HEK293 (cell line): Measurements from ENCODE around the gene PSEN2.

Source experiments
- CTCF ChIA-PET: fragments of 350-600 bp; formaldehyde crosslinking; extraction: SDS; loops from one replicate; lab custom pipeline; 2021; ENCODE audit warnings: antibody characterized with exemption; lab: Yijun Ruan, JAX
- POLR2A ChIA-PET: fragments of 300-600 bp; formaldehyde crosslinking; extraction: SDS; loops from one replicate; lab custom pipeline; 2020; ENCODE audit warnings: antibody characterized with exemption, inconsistent platforms; lab: Yijun Ruan, JAX
- H3K27ac ChIP-seq: fragments of 200-500 bp; sonication (Bioruptor generic); 2 replicates; pipeline ENCODE4 v1.5.1; 2014; ENCODE audit warnings: low read depth, low read length, control low read depth, inconsistent platforms; ENCODE audit errors: extremely low read depth
- H3K36me3 ChIP-seq, 2 experiments: fragments of 200-500 bp in 1 of 2; sonication (Bioruptor generic) in 1 of 2; 1 replicate in 1 of 2; 2 replicates in 1 of 2; pipeline ENCODE4 v1.5.1; 2014 to 2017; ENCODE audit warnings: inconsistent platforms in 2 of 2, low read length in 2 of 2; ENCODE audit not compliant: control insufficient read depth in 2 of 2, insufficient read depth in 1 of 2
- H3K4me1 ChIP-seq: fragments of 200-500 bp; sonication (Bioruptor generic); 2 replicates; pipeline ENCODE4 v1.5.1; 2014; ENCODE audit warnings: mild to moderate bottlenecking, low read length, inconsistent platforms; ENCODE audit not compliant: control insufficient read depth, insufficient read depth
- H3K4me3 ChIP-seq: 2 replicates; pipeline ENCODE4 v1.5.1; 2011; ENCODE audit warnings: low read depth, mild to moderate bottlenecking, control low read depth, low read length, moderate library complexity
- H3K9me3 ChIP-seq: fragments of 200-500 bp; sonication (Bioruptor generic); 2 replicates; pipeline ENCODE4 v1.5.1; 2014; ENCODE audit warnings: low read depth, low read length, inconsistent platforms; ENCODE audit not compliant: control insufficient read depth, insufficient read depth
- EGR2 ChIP-seq: fragments of 450-650 bp; formaldehyde crosslinking; IDR thresholded peaks from 2 replicates; pipeline ENCODE4 v1.5.1; 2016; ENCODE audit warnings: low read depth, missing biosample characterization, missing genetic modification characterization
- GFI1B ChIP-seq: fragments of 450-650 bp; formaldehyde crosslinking; IDR thresholded peaks from 2 replicates; pipeline ENCODE4 v1.5.1; 2016; ENCODE audit warnings: missing biosample characterization, missing genetic modification characterization
- GLI4 ChIP-seq: fragments of 450-650 bp; formaldehyde crosslinking; IDR thresholded peaks from 2 replicates; pipeline ENCODE4 v1.5.1; 2016; ENCODE audit warnings: missing biosample characterization, missing genetic modification characterization
- HOXA7 ChIP-seq: sonication (generic); formaldehyde crosslinking; IDR thresholded peaks from 2 replicates; pipeline ENCODE4 v1.8.1; 2022; ENCODE audit warnings: missing genetic modification reagents, borderline replicate concordance
- HOXC10 ChIP-seq: sonication (generic); formaldehyde crosslinking; IDR thresholded peaks from 2 replicates; pipeline ENCODE4 v1.8.1; 2023; ENCODE audit warnings: mild to moderate bottlenecking, missing genetic modification reagents
- PRDM1 ChIP-seq: fragments of 450-650 bp; formaldehyde crosslinking; IDR thresholded peaks from 2 replicates; pipeline ENCODE4; 2016; ENCODE audit warnings: missing biosample characterization, missing genetic modification characterization
- RBAK ChIP-seq: fragments of 450-650 bp; formaldehyde crosslinking; IDR thresholded peaks from 2 replicates; pipeline ENCODE4 v1.5.1; 2016; ENCODE audit warnings: missing biosample characterization, missing genetic modification characterization
- ZBTB17 ChIP-seq: fragments of 450-650 bp; formaldehyde crosslinking; IDR thresholded peaks from 2 replicates; pipeline ENCODE4 v1.5.1; 2016; ENCODE audit warnings: missing biosample characterization, missing genetic modification characterization
- ZBTB8A ChIP-seq: fragments of 450-650 bp; formaldehyde crosslinking; IDR thresholded peaks from 2 replicates; pipeline ENCODE4 v1.5.1; 2016; ENCODE audit warnings: missing biosample characterization, missing genetic modification characterization
- ZEB2 ChIP-seq: fragments of 450-650 bp; formaldehyde crosslinking; IDR thresholded peaks from 2 replicates; pipeline ENCODE4 v1.5.1; 2016; ENCODE audit warnings: missing biosample characterization, missing genetic modification characterization
- ZNF138 ChIP-seq: fragments of 450-650 bp; formaldehyde crosslinking; IDR thresholded peaks from 2 replicates; pipeline ENCODE4 v1.5.1; 2016; ENCODE audit warnings: missing biosample characterization, missing genetic modification characterization, borderline replicate concordance
- ZNF184 ChIP-seq: fragments of 450-650 bp; IDR thresholded peaks from 2 replicates; pipeline ENCODE4 v1.5.1; 2018; ENCODE audit warnings: missing biosample characterization, mild to moderate bottlenecking, missing genetic modification characterization
- ZNF211 ChIP-seq: fragments of 450-650 bp; formaldehyde crosslinking; IDR thresholded peaks from 2 replicates; pipeline ENCODE4 v1.5.1; 2016; ENCODE audit warnings: low read depth, missing biosample characterization, missing genetic modification characterization
- ZNF24 ChIP-seq: fragments of 450-650 bp; formaldehyde crosslinking; IDR thresholded peaks from 2 replicates; pipeline ENCODE4 v1.5.1; 2016; ENCODE audit warnings: missing biosample characterization, missing genetic modification characterization
- ZNF248 ChIP-seq: fragments of 450-650 bp; formaldehyde crosslinking; IDR thresholded peaks from 2 replicates; pipeline ENCODE4 v1.5.1; 2017; ENCODE audit warnings: missing biosample characterization, missing genetic modification characterization
- ZNF335 ChIP-seq: fragments of 450-650 bp; formaldehyde crosslinking; conservative IDR thresholded peaks from 2 replicates; pipeline ENCODE4 v1.5.1; 2016; ENCODE audit warnings: missing biosample characterization, missing genetic modification characterization
- ZNF341 ChIP-seq: fragments of 450-650 bp; formaldehyde crosslinking; IDR thresholded peaks from 2 replicates; pipeline ENCODE4; 2016; ENCODE audit warnings: low read depth, missing biosample characterization, missing genetic modification characterization
- ZNF501 ChIP-seq: fragments of 450-650 bp; formaldehyde crosslinking; IDR thresholded peaks from 2 replicates; pipeline ENCODE4 v1.5.1; 2016; ENCODE audit warnings: missing biosample characterization, missing genetic modification characterization
- ZNF560 ChIP-seq: fragments of 450-650 bp; formaldehyde crosslinking; IDR thresholded peaks from 2 replicates; pipeline ENCODE4 v1.5.1; 2017; ENCODE audit warnings: missing biosample characterization, missing genetic modification characterization, borderline replicate concordance
- TF ChIP-seq, protein P1 (sequence below): fragments of 450-650 bp; formaldehyde crosslinking; IDR thresholded peaks from 2 replicates; pipeline ENCODE4 v1.5.1; 2017; ENCODE audit warnings: missing biosample characterization, missing genetic modification characterization
- TF ChIP-seq, protein P2 (sequence below): fragments of 450-650 bp; formaldehyde crosslinking; IDR thresholded peaks from 2 replicates; pipeline ENCODE4 v1.5.1; 2016; ENCODE audit warnings: missing biosample characterization, missing genetic modification characterization
- TF ChIP-seq, protein P3 (sequence below): fragments of 450-650 bp; formaldehyde crosslinking; IDR thresholded peaks from 2 replicates; pipeline ENCODE4 v1.5.1; 2017; ENCODE audit warnings: missing biosample characterization, missing genetic modification characterization

The PSEN2 gene

DNA sequence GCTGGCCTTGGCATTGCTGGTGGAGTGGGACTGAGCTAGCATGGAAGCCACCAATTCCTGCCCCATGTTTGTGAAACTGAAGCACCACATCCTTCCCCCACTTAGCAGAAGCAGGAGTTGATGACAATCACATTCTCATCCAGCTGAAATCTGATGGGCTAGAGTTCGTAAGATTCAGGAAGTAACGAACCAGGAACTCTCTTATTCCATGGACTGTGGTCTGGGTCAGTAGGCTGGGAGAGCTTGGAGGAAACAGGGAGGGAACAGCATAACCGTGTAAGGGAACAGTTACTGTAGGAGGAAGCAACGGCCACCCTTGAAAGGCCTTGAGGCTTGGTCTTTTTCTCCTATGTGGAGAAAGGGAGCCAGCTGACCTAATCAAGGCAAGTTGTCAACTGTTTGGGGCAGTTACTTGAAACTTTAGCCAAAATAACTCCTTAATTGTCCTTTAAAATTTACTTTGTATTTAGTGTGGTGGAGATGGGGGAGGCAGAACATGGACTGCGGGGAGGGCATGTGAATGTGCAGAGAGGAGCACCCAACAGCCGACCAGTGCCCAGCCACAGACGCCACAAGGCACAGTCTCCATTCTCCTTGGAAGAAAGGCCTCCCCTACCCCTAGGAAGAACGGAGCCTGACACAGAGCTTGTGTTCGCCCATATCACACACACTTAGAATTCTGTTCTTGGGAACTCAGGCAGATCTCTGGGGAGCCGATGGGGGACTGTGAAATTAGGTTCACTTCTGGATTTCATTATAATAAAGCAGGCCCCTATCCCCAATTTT lies 67.7 kb downstream of the PSEN2 start:
- TF ChIP-seq ZNF560 (tag by site-specific recombination) (no peak), ZNF335 (peak; percentile 45; the same call in 1 of the 2 replicates), ZNF341 (tag by site-specific recombination) (peak; percentile 35; the same call in 1 of the 2 replicates), RBAK (tag by site-specific recombination) (no peak)
- TF ChIP-seq, protein P1, sequence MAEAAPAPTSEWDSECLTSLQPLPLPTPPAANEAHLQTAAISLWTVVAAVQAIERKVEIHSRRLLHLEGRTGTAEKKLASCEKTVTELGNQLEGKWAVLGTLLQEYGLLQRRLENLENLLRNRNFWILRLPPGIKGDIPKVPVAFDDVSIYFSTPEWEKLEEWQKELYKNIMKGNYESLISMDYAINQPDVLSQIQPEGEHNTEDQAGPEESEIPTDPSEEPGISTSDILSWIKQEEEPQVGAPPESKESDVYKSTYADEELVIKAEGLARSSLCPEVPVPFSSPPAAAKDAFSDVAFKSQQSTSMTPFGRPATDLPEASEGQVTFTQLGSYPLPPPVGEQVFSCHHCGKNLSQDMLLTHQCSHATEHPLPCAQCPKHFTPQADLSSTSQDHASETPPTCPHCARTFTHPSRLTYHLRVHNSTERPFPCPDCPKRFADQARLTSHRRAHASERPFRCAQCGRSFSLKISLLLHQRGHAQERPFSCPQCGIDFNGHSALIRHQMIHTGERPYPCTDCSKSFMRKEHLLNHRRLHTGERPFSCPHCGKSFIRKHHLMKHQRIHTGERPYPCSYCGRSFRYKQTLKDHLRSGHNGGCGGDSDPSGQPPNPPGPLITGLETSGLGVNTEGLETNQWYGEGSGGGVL (tag by site-specific recombination): 0 out of 2 replicates have a peak, but pooled peaks have one; percentile 9
- H3K36me3 ChIP-seq: no peaks in the 10 kb centered on the region; a peak in 1 of 3 replicates
- H3K27ac ChIP-seq: no peak overlapping the region
- ChIA-PET CTCF (interaction anchor here (0.5 to 1.4 kb wide), 3 partner anchors 24 to 330 kb away, joined by 3 to 4 read pairs (median 3); no protein-coding TSS in a partner anchor), POLR2A (interaction anchor here (0.6 to 1.2 kb wide), 6 partner anchors 7 to 293 kb away, joined by 3 to 9 read pairs (median 4); no protein-coding TSS in a partner anchor)
- no peaks in the 10 kb centered on the region for H3K9me3 ChIP-seq
- no peak overlapping the region for H3K4me3 ChIP-seq
- peaks cover 3% of the 10 kb centered on the region; the same call in 1 of the 2 replicates for H3K4me1 ChIP-seq

DNA sequence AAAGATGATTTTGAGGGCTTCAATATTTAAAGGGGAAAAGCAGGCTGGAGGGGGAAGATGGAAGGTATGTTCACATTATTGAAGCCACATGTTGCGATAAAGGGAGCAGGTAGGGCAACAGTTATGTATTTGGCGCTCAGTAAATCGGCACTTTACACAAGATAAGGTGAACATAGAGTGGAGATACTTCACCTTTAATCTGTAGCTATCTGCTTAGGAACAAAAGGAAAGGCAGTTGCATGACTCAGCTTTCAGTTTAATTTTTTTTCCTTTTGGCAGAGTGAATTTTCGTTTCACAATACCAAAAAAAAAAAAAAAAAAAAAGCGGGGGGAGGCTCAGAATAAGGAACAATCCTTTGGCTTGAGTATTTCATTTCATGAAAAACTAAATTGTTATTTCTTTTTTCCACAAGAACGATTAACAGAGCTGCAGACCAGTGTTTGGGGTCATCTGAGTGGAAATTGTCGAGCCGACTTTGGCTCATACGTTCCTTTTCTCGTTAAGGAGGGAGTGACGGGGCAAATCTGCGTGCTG lies 68.6 kb downstream of the PSEN2 start:
- ChIA-PET CTCF (interaction anchor here (0.5 kb wide), 1 partner anchor 313 kb away, joined by 3 read pairs; no protein-coding TSS in a partner anchor), POLR2A (interaction anchor here (0.6 to 1.5 kb wide), 13 partner anchors 8 to 756 kb away, joined by 3 to 9 read pairs (median 5); partner anchors contain the start of gene PARP1)
- Histone ChIP-seq H3K9me3 (no peaks in the 10 kb centered on the region), H3K27ac (peak overlapping the region; percentile 85), H3K4me3 (peak overlapping the region; percentile 45), H3K4me1 (peaks cover 4% of the 10 kb centered on the region), H3K36me3 (no peaks in the 10 kb centered on the region; a peak in 1 of 3 replicates)
- no peak for TF ChIP-seq EGR2 (tag by site-specific recombination)
- TF ChIP-seq, protein P2, sequence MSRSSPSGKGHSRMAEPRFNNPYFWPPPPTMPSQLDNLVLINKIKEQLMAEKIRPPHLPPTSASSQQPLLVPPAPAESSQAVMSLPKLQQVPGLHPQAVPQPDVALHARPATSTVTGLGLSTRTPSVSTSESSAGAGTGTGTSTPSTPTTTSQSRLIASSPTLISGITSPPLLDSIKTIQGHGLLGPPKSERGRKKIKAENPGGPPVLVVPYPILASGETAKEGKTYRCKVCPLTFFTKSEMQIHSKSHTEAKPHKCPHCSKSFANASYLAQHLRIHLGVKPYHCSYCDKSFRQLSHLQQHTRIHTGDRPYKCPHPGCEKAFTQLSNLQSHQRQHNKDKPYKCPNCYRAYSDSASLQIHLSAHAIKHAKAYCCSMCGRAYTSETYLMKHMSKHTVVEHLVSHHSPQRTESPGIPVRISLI (tag by site-specific recombination): peak; percentile 96
- no peak for TF ChIP-seq GFI1B (tag by site-specific recombination)
- no peak for TF ChIP-seq ZEB2 (tag by site-specific recombination)
- no peak for TF ChIP-seq ZNF138
- no peak for TF ChIP-seq ZBTB17 (tag by site-specific recombination)
- TF ChIP-seq, protein P3, sequence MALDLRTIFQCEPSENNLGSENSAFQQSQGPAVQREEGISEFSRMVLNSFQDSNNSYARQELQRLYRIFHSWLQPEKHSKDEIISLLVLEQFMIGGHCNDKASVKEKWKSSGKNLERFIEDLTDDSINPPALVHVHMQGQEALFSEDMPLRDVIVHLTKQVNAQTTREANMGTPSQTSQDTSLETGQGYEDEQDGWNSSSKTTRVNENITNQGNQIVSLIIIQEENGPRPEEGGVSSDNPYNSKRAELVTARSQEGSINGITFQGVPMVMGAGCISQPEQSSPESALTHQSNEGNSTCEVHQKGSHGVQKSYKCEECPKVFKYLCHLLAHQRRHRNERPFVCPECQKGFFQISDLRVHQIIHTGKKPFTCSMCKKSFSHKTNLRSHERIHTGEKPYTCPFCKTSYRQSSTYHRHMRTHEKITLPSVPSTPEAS (tag by site-specific recombination): no peak
- TF ChIP-seq PRDM1 (tag by site-specific recombination): peak; percentile 36; the same call in 1 of the 2 replicates
- TF ChIP-seq ZNF211 (tag by site-specific recombination): no peak
- no peak for TF ChIP-seq ZNF501 (tag by site-specific recombination)
- TF ChIP-seq ZBTB8A (tag by site-specific recombination): no peak
- TF ChIP-seq HOXA7: no peak
- no peak for TF ChIP-seq ZNF248 (tag by site-specific recombination)
- TF ChIP-seq ZNF24 (tag by site-specific recombination): no peak
- 0 out of 2 replicates have a peak, but pooled peaks have one; percentile 13 for TF ChIP-seq ZNF184 (tag by site-specific recombination)
- TF ChIP-seq GLI4: no peak
- TF ChIP-seq HOXC10 (CRISPR knock-in tag): 0 out of 2 replicates have a peak, but pooled peaks have one; percentile 14
